ENCODE results near the gene FREY1. TPM values are rescaled to one million over a fixed set of nuclear protein-coding genes. Genes with fewer than 3 reads are reported as not detected.

Gene FREY1
- total and polyA plus RNA-seq, 2 experiments from 2014 or later = 2.1 TPM; not detected in 1

- no peak for TF ChIP-seq CTCF (IDR thresholded peaks at IDR 0.05; ENCODE audit: low read depth, low read length)
- no peaks in the 10 kb centered on the region for H3K4me1 ChIP-seq (ENCODE audit: low read depth)
- no peak overlapping the region for H3K27ac ChIP-seq
- H3K9me3 ChIP-seq (ENCODE audit: low read depth) = no peaks in the 10 kb centered on the region
- peak in 1 of 2 donors; percentile 14 for DNase-seq (ENCODE audit: low read depth in 1 of 2, low spot score in 1 of 2)
- H3K4me3 ChIP-seq = no peak overlapping the region
- H3K36me3 ChIP-seq = peaks cover 13% of the 10 kb centered on the region
- H3K27me3 ChIP-seq = peaks cover 13% of the 10 kb centered on the region
Observed at GRCh38 chr11:45881708-45882368, 25.2 kb downstream of the FREY1 start.

- Histone ChIP-seq H3K27me3 (peaks cover 4% of the 10 kb centered on the region), H3K9me3 (ENCODE audit: low read depth) (no peaks in the 10 kb centered on the region), H3K27ac (no peak overlapping the region), H3K4me3 (no peak overlapping the region), H3K36me3 (peaks cover 13% of the 10 kb centered on the region), H3K4me1 (ENCODE audit: low read depth) (no peaks in the 10 kb centered on the region)
- peak in 1 of 2 donors; percentile 35 for DNase-seq (ENCODE audit: low read depth in 1 of 2, low spot score in 1 of 2)
- TF ChIP-seq CTCF (IDR thresholded peaks at IDR 0.05; ENCODE audit: low read depth, low read length) = no peak
Observed at GRCh38 chr11:45880772-45881570, 26.1 kb downstream of the FREY1 start.

- TF ChIP-seq CTCF (IDR thresholded peaks at IDR 0.05; ENCODE audit: low read depth, low read length) = no peak
- DNase-seq (ENCODE audit: low read depth in 1 of 2, low spot score in 1 of 2) = no peak
- Histone ChIP-seq H3K4me1 (ENCODE audit: low read depth) (no peaks in the 10 kb centered on the region), H3K36me3 (peaks cover 13% of the 10 kb centered on the region), H3K9me3 (ENCODE audit: low read depth) (no peaks in the 10 kb centered on the region), H3K4me3 (no peak overlapping the region), H3K27me3 (no peaks in the 10 kb centered on the region), H3K27ac (no peak overlapping the region)
Observed at GRCh38 chr11:45879803-45880686, 27.0 kb downstream of the FREY1 start.

GRCh38 chr11:45877845-45878244 lies 29.2 kb downstream of the FREY1 start:
- no peaks in the 10 kb centered on the region for H3K4me1 ChIP-seq (ENCODE audit: low read depth)
- no peak for DNase-seq (ENCODE audit: low read depth in 1 of 2, low spot score in 1 of 2)
- no peak overlapping the region for H3K27ac ChIP-seq
- H3K27me3 ChIP-seq = no peaks in the 10 kb centered on the region
- no peak overlapping the region for H3K4me3 ChIP-seq
- no peaks in the 10 kb centered on the region for H3K9me3 ChIP-seq (ENCODE audit: low read depth)
- TF ChIP-seq CTCF (IDR thresholded peaks at IDR 0.05; ENCODE audit: low read depth, low read length) = no peak
- peaks cover 20% of the 10 kb centered on the region for H3K36me3 ChIP-seq

GRCh38 chr11:45877221-45877620 lies 29.9 kb downstream of the FREY1 start:
- no peak for TF ChIP-seq CTCF (IDR thresholded peaks at IDR 0.05; ENCODE audit: low read depth, low read length)
- Histone ChIP-seq H3K9me3 (ENCODE audit: low read depth) (no peaks in the 10 kb centered on the region), H3K27me3 (no peaks in the 10 kb centered on the region), H3K27ac (no peak overlapping the region), H3K4me3 (no peak overlapping the region), H3K4me1 (ENCODE audit: low read depth) (no peaks in the 10 kb centered on the region), H3K36me3 (peaks cover 20% of the 10 kb centered on the region)
- DNase-seq (ENCODE audit: low read depth in 1 of 2, low spot score in 1 of 2) = no peak
